ENCODE results near the gene HIGD1A. TPM values are rescaled to one million over a fixed set of nuclear protein-coding genes. Genes with fewer than 3 reads are reported as not detected.
A peak's percentile ranks its signal among the peaks of the same experiment; 100 is the strongest.

Gene HIGD1A
- total and polyA plus RNA-seq, 9 of the 15 experiments (the other 6 are each of a cell fraction or from before 2014, with no cell fraction given): 165 to 1,185 (median 333) TPM

DNA sequence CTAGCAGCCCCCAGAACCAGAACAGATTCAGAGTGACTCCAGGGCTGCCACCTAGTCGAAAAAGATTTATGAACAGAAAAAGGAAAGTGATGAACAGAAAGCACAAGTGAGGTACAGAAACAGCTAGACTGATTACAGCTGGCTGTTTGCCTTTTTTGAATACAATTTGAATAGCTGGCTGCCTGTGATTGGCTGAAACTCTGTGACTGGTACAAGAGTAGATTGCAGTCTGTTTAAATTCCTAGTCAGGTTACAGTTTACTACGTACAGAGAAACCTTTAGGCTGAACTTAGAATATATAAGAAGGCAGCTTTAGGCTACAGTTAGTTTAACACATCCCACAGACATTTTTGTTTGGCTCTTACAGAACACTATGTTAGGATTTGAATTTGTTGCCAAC, 41.3 kb downstream of the HIGD1A start:
- TF ChIP-seq, protein P1, sequence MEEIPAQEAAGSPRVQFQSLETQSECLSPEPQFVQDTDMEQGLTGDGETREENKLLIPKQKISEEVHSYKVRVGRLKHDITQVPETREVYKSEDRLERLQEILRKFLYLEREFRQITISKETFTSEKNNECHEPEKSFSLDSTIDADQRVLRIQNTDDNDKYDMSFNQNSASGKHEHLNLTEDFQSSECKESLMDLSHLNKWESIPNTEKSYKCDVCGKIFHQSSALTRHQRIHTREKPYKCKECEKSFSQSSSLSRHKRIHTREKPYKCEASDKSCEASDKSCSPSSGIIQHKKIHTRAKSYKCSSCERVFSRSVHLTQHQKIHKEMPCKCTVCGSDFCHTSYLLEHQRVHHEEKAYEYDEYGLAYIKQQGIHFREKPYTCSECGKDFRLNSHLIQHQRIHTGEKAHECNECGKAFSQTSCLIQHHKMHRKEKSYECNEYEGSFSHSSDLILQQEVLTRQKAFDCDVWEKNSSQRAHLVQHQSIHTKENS (CRISPR knock-in tag; IDR thresholded peaks at IDR 0.05): no peak
- TF ChIP-seq SMARCA4 (IDR thresholded peaks at IDR 0.05): no peak
- TF ChIP-seq STAG1 (CRISPR knock-in tag; IDR thresholded peaks at IDR 0.05; ENCODE audit: borderline replicate concordance): no peak
- TF ChIP-seq THRB (CRISPR knock-in tag; conservative IDR thresholded peaks at IDR 0.05): no peak
- TF ChIP-seq MYBL2 (IDR thresholded peaks at IDR 0.05; ENCODE audit: low read depth): peak; percentile 52; the same call in 1 of the 2 replicates
- TF ChIP-seq MYBL2 (CRISPR knock-in tag; IDR thresholded peaks at IDR 0.05; ENCODE audit: borderline replicate concordance): no peak
- no peak for TF ChIP-seq NR1H2 (CRISPR knock-in tag; IDR thresholded peaks at IDR 0.05)
- TF ChIP-seq FOXM1 (IDR thresholded peaks at IDR 0.05; ENCODE audit: low read depth): peak; percentile 72
- no peak for TF ChIP-seq FOXM1 (CRISPR knock-in tag; IDR thresholded peaks at IDR 0.05; ENCODE audit: low read depth)
- TF ChIP-seq MAX (CRISPR knock-in tag; IDR thresholded peaks at IDR 0.05): no peak
- TF ChIP-seq ZBTB33 (CRISPR knock-in tag; IDR thresholded peaks at IDR 0.05): no peak
- TF ChIP-seq POLR2A (conservative IDR thresholded peaks at IDR 0.05): no peak
- no peak for TF ChIP-seq XRCC5 (IDR thresholded peaks at IDR 0.05; ENCODE audit: low read depth, low read length)
- H3K9me1 ChIP-seq (ENCODE audit: control insufficient read depth, insufficient read depth, low read length): no peaks in the 10 kb centered on the region
- no TSS peak for BruUV-seq (replicated peaks)
- no peaks in the 10 kb centered on the region for H4K20me1 ChIP-seq (replicated peaks; ENCODE audit: control insufficient read depth, insufficient read depth, low read length)
- no peak overlapping the region for H3K27ac ChIP-seq (ENCODE audit: extremely low read depth, low read depth, low read length)
- FAIRE-seq (no peak), ATAC-seq (peak; percentile 36; the same call in 1 of the 3 replicates), DNase-seq (ENCODE audit: extremely low read depth in 1 of 4, low spot score in 3 of 4) (no peak)
- no peaks in the 10 kb centered on the region for H3K4me1 ChIP-seq (replicated peaks in 1 of 2; ENCODE audit: control insufficient read depth in 2 of 2, insufficient read depth in 2 of 2, low read length in 2 of 2)
- no peak overlapping the region for H3K4me3 ChIP-seq
- no peak overlapping the region for H2AFZ ChIP-seq (ENCODE audit: low read depth, low read length)
- ChIA-PET CTCF (ENCODE audit: low intra/inter-chr PET ratio) (no interaction called here), POLR2A (interaction anchor here (0.7 to 1.0 kb wide), 2 partner anchors 13 to 17 kb away, joined by 3 read pairs; no protein-coding TSS in a partner anchor)
- H3K9ac ChIP-seq (ENCODE audit: insufficient read depth in 1 of 2, low read depth in 2 of 2, low read length in 2 of 2): no peak overlapping the region
- no peaks in the 10 kb centered on the region for H3K79me2 ChIP-seq (ENCODE audit: control insufficient read depth, insufficient read depth, low read length)
- 2% methylated on average over 2 of the region's 2 CpGs for WGBS (ENCODE audit: insufficient coverage, low coverage, missing lambda C conversion rate)
- intact Hi-C loops (cut with micrococcal nuclease): no loop called here
- H3K36me3 ChIP-seq (ENCODE audit: control insufficient read depth, insufficient read depth, low read length): no peaks in the 10 kb centered on the region
- H3K9me3 ChIP-seq (replicated peaks; ENCODE audit: control insufficient read depth, insufficient read depth, low read depth, low read length): no peaks in the 10 kb centered on the region
- peaks cover 18 to 19% of the 10 kb centered on the region in 2 experiments for H3K27me3 ChIP-seq (ENCODE audit: control insufficient read depth in 2 of 2, insufficient read depth in 2 of 2, low read length in 2 of 2)
- no peak overlapping the region for H3K4me2 ChIP-seq (ENCODE audit: insufficient read depth, low read length)
- in situ Hi-C loops (cut with MboI): no loop called here
